Sigmoid colon (tissue), 7 donors: ENCODE data around the gene MAML1. TPM values are rescaled to one million over a fixed set of nuclear protein-coding genes. Genes with fewer than 3 reads are reported as not detected.

ENCODE experiments used
- DNase-seq: peaks from one replicate; pipeline ENCODE4 v3.0.0-alpha.2; 2019
- H3K27ac ChIP-seq, 4 donors: fragments of 200-600 bp; sonication (generic); one replicate each; pipeline ENCODE4 v1.5.1; 2016 to 2019; ENCODE audit warnings: mild to moderate bottlenecking in 1 of 4
- H3K27me3 ChIP-seq, 3 donors: fragments of 200-600 bp; sonication (generic); one replicate each; pipeline ENCODE4 v1.5.1; 2019; ENCODE audit warnings: mild to moderate bottlenecking in 1 of 3
- H3K36me3 ChIP-seq, 4 donors: fragments of 200-600 bp; sonication (generic); one replicate each; pipeline ENCODE4 v1.5.1; 2016 to 2019
- H3K4me1 ChIP-seq, 4 donors: fragments of 200-600 bp; sonication (generic); one replicate each; pipeline ENCODE4 v1.5.1; 2017 to 2019
- H3K4me3 ChIP-seq, 4 donors: fragments of 200-600 bp; sonication (generic); one replicate each; pipeline ENCODE4 v1.5.1; 2017 to 2019; ENCODE audit warnings: mild to moderate bottlenecking in 2 of 4, moderate library complexity in 1 of 4
- H3K9me3 ChIP-seq, 4 donors: fragments of 200-600 bp in 3 of 4; sonication (generic) in 3 of 4; one replicate each; pipeline versions ENCODE4 v1.5.1 to v1.6.1; 2013 to 2019
- EP300 ChIP-seq, 4 donors: sonication (generic); formaldehyde crosslinking; IDR thresholded peaks; one replicate each; pipeline ENCODE4 v1.6.1; 2017; ENCODE audit warnings: antibody characterized with exemption in 4 of 4
- POLR2A ChIP-seq, 2 donors: fragments of 450-650 bp; IDR thresholded peaks; one replicate each; pipeline ENCODE4 v1.6.1; 2016; ENCODE audit warnings: antibody characterized with exemption in 2 of 2, mild to moderate bottlenecking in 2 of 2, moderate library complexity in 2 of 2
- POLR2AphosphoS5 ChIP-seq, 4 donors: sonication (generic); formaldehyde crosslinking; IDR thresholded peaks; one replicate each; pipeline ENCODE4 v1.6.1; 2017; ENCODE audit warnings: antibody characterized with exemption in 4 of 4
- WGBS, 2 donors: extraction: QIAGEN DNeasy Blood & Tissue Kit; methylation state at CpG; one replicate each; pipeline ENCODE4 v1.1.7; 2013; 5-methylcytosine and 5-hydroxymethylcytosine counted together
- intact Hi-C: fragments of 100-400 bp; cut with DNase I; formaldehyde crosslinking; loops from one replicate; pipeline ENCODE4 v1.15.1; 2023
- polyA plus RNA-seq, 3 donors: library from polyadenylated mRNA; stranded (reverse); fragments of 200-250 nt; gene quantifications; one replicate each; pipeline ENCODE4 v1.2.3, GENCODE V29; 2013
- total RNA-seq, 4 donors: library from RNA; depleted of rRNA; stranded (reverse); fragments of >200 nt; gene quantifications; one replicate each; pipeline ENCODE4 v1.1.0, GENCODE V29; 2016
- TF ChIP-seq, protein P1 (sequence below), 4 experiments: fragments of 450-650 bp in 3 of 4; fragments of 200-600 bp in 1 of 4; IDR thresholded peaks; one replicate each; pipeline ENCODE4 v1.5.1; 2016 to 2019; ENCODE audit warnings: antibody characterized with exemption in 4 of 4, mild to moderate bottlenecking in 3 of 4, moderate library complexity in 2 of 4
- donor health status: healthy with polysubstance abuse.
- donor health status: Bipolar disorder and iron deficiency.
- donor health status: healthy.

Gene MAML1
- total and polyA plus RNA-seq, 7 donors, result 7.2 to 30.2 (median 18.1) TPM

DNA sequence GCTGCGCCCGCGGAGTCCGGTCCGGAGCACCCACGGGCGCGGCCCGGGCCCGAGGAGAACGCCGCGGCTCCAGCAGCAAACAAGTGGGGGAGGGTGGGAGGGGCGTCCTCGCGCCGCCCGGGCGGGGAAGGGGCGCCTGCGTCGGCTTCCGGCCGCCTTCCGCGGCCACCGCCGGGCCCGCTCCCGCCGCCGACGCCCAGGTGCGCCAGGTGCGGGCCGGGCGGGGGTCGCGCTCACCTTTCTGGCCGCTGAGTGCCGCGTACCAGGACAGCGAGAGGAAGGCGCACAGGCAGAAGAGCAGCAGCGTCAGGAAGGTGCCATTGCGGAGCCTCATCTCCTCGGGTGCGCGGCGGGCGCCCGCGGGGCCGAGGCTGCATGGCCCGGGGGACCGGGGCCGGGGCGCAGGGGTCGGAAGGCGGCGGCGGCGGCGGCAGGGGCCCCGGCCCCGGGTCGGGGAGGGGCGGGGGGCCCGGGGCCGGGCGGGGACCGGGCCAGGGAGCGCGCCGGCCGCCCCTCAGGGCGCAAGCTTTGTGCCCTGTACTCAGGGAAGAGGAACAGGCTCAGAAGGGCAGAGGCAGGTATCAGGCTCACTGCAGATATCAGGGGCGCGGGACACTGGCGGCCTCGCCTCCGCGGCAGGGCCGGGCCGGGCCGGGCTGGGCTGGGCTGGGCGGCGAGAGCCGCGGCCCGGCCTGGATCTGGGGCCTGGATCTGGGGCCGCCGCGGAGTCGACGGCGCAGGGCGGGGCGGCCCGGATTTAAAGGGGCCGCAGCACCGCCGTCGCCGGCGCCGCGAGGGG is 73.8 kb downstream of the MAML1 start, which contains the start of gene MGAT4B:
MGAT4B (minus strand) TSS at position 617 of the 799 bp plus-strand sequence; CDS start at position 334, 283 bp downstream.
- 0% methylated on average over 108 of the region's 108 CpGs for WGBS, 2 donors
- intact Hi-C loops, result loop anchor here (2.0 to 5.0 kb wide), 4 partner anchors 14 to 184 kb away; partner anchors contain the start of genes HNRNPH1, MRNIP, SQSTM1 and TBC1D9B
- H3K27ac ChIP-seq, result peak within 1 kb of the TSS; percentile 95 to 99 (median 98)
- peak; percentile 29 to 78 (median 53) for TF ChIP-seq POLR2AphosphoS5 (IDR thresholded peaks at IDR 0.05)
- TF ChIP-seq EP300 (IDR thresholded peaks at IDR 0.05), result no peak
- H3K36me3 ChIP-seq, result peaks cover 0 to under 1% (median under 1%) of the 10 kb centered on the region in 4 donors
- peak within 1 kb of the TSS; percentile 84 to 98 (median 90) for H3K4me3 ChIP-seq
- peaks cover 0 to 53% (median 49%) of the 10 kb centered on the region in 4 donors for H3K4me1 ChIP-seq
- H3K9me3 ChIP-seq, result no peaks in the 10 kb centered on the region
- no peaks in the 10 kb centered on the region for H3K27me3 ChIP-seq
- peak; percentile 86 for DNase-seq

DNA sequence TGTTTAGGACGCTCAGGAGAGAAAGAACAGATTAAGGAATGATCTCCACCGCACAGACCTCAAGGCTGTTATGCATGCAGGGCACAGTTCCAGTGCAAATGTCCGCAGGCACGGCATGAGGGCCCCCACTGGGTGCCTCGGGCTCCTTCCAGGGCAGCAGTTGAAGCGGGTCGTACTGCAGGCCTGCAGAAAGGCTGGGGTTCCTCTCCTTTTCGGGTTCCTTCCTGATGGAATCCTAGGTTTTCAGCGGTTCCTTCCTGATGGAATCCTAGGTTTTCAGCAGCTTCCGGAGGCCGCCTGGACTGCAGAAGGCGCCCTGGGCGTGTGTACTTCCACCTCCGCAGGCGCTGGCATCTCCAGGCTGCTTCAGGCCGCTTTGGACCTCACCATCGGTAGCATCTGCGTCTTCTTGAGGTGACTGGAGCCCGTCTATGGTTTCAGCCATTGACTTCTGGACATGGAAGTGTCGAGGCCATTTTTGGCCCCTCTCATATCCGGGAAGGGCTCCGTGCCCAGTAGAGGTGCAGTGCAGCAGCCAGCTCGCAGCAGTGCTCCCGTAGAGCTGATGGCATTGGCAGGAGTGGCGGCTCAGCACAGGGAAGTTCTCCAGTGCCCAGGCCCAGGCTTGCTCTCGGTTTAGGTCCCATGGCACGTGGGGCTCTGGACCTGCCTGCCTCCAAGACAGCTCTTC is 79.7 kb downstream of the MAML1 start:
- H3K27me3 ChIP-seq, result no peaks in the 10 kb centered on the region
- H3K36me3 ChIP-seq, result peaks cover 0 to 14% (median 0%) of the 10 kb centered on the region in 4 donors
- H3K4me1 ChIP-seq, result peaks cover 0 to 19% (median 16%) of the 10 kb centered on the region in 4 donors
- H3K4me3 ChIP-seq, result no peak overlapping the region
- intact Hi-C loops, result no loop called here
- H3K9me3 ChIP-seq, result no peaks in the 10 kb centered on the region
- DNase-seq, result peak; percentile 52
- no peak for TF ChIP-seq POLR2AphosphoS5 (IDR thresholded peaks at IDR 0.05)
- no peak for TF ChIP-seq EP300 (IDR thresholded peaks at IDR 0.05)
- no peak for TF ChIP-seq POLR2A (IDR thresholded peaks at IDR 0.05)
- TF ChIP-seq, protein P1, sequence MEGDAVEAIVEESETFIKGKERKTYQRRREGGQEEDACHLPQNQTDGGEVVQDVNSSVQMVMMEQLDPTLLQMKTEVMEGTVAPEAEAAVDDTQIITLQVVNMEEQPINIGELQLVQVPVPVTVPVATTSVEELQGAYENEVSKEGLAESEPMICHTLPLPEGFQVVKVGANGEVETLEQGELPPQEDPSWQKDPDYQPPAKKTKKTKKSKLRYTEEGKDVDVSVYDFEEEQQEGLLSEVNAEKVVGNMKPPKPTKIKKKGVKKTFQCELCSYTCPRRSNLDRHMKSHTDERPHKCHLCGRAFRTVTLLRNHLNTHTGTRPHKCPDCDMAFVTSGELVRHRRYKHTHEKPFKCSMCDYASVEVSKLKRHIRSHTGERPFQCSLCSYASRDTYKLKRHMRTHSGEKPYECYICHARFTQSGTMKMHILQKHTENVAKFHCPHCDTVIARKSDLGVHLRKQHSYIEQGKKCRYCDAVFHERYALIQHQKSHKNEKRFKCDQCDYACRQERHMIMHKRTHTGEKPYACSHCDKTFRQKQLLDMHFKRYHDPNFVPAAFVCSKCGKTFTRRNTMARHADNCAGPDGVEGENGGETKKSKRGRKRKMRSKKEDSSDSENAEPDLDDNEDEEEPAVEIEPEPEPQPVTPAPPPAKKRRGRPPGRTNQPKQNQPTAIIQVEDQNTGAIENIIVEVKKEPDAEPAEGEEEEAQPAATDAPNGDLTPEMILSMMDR (IDR thresholded peaks at IDR 0.05), result no peak
- 96 to 97% methylated on average over 27 of the region's 27 CpGs for WGBS, 2 donors
- no peak overlapping the region for H3K27ac ChIP-seq

DNA sequence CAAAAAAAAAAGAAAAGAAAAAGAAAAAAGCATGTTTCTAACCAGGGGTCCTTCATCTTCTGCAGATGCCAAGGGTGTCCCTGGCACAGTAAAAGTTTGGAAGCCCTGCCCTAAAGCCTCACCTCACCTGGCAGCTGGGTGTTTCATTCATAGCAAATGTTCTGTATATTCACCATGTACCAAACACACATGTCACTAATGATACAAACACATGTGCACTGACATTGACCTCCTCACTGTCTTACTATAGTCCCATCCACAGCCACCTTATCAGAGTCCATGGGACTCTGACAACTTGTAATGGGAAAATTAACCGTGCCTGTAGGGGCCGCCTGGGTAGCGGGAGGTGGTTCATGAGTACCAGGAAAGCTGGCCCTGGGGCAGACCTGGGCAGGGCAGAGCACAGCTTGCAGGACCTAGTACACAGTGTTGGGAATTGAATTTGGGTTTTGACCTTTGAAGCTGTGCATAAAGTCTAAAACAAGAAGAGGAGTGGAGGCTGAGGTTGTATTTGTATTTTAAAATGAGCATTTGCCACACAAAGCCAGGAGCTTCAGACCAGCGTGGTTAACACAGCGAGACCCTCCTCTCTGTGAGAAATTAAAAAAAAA is 80.5 kb downstream of the MAML1 start:
- peaks cover 0 to 19% (median 17%) of the 10 kb centered on the region in 4 donors for H3K4me1 ChIP-seq
- H3K4me3 ChIP-seq, result no peak overlapping the region
- H3K27ac ChIP-seq, result no peak overlapping the region
- WGBS, 2 donors, result 86 to 94% methylated on average over 5 of the region's 5 CpGs
- H3K27me3 ChIP-seq, result no peaks in the 10 kb centered on the region
- H3K9me3 ChIP-seq, result no peaks in the 10 kb centered on the region
- peaks cover 0 to 14% (median 0%) of the 10 kb centered on the region in 4 donors for H3K36me3 ChIP-seq
- no peak for DNase-seq
- intact Hi-C loops, result no loop called here
- TF ChIP-seq EP300 (IDR thresholded peaks at IDR 0.05), result no peak
- no peak for TF ChIP-seq POLR2A (IDR thresholded peaks at IDR 0.05)

DNA sequence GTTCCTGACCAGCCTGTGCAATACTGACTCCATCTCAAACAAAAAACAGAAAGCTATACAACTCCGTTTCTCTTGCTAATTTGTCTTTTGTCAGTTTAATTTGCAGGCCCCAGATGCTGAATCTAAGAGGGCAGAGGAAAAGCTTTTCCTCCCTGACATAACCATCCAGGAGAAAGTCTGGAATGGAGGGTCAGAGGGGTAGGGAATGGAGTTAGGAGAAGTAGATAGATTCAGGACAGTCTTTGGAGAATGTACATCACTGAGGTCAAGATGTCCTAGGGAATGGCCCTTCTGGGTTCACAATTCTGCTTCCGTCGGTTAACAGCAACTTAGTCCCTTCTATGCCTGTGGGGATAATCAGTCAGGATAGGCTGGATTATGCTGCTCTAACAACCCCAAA is 81.5 kb downstream of the MAML1 start:
- 86 to 89% methylated on average over 3 of the region's 3 CpGs for WGBS, 2 donors

More for the DNA sequence above, 81.5 kb downstream of the MAML1 start:
- Histone ChIP-seq H3K27ac (no peak overlapping the region), H3K27me3 (no peaks in the 10 kb centered on the region), H3K36me3 (peaks cover 0 to 14% (median 0%) of the 10 kb centered on the region in 4 donors), H3K4me1 (peaks cover 0 to 27% (median 25%) of the 10 kb centered on the region in 4 donors), H3K9me3 (no peaks in the 10 kb centered on the region), H3K4me3 (no peak overlapping the region)
- no peak for DNase-seq
- TF ChIP-seq, protein P1 (IDR thresholded peaks at IDR 0.05), result no peak
- no peak for TF ChIP-seq POLR2AphosphoS5 (IDR thresholded peaks at IDR 0.05)
- no peak for TF ChIP-seq POLR2A (IDR thresholded peaks at IDR 0.05)
- TF ChIP-seq EP300 (IDR thresholded peaks at IDR 0.05), result no peak
- intact Hi-C loops, result no loop called here
